ENCODE measurements around the gene PFDN4.

Gene PFDN4

GRCh38 chr20:54184904-54185626 lies 22.8 kb upstream of the PFDN4 start:
- no peak for TF ChIP-seq CTCF (IDR thresholded peaks at IDR 0.05; ENCODE audit: extremely low read depth, missing control alignments)
- DNase-seq (ENCODE audit: low spot score) = no peak

- DNase-seq (ENCODE audit: low spot score) = no peak
- no peak for TF ChIP-seq CTCF (IDR thresholded peaks at IDR 0.05; ENCODE audit: extremely low read depth, missing control alignments)
Measured at GRCh38 chr20:54188132-54188849, 19.6 kb upstream of the PFDN4 start.

- no peak for DNase-seq (ENCODE audit: low spot score)
- TF ChIP-seq CTCF (IDR thresholded peaks at IDR 0.05; ENCODE audit: extremely low read depth, missing control alignments) = no peak
Measured at GRCh38 chr20:54189630-54190029, 18.3 kb upstream of the PFDN4 start.

- no peak for DNase-seq (ENCODE audit: low spot score)
- TF ChIP-seq CTCF (IDR thresholded peaks at IDR 0.05; ENCODE audit: extremely low read depth, missing control alignments) = no peak
Measured at GRCh38 chr20:54190217-54190616, 17.7 kb upstream of the PFDN4 start.

GRCh38 chr20:54193817-54194216 lies 14.1 kb upstream of the PFDN4 start:
- DNase-seq (ENCODE audit: low spot score) = no peak
- TF ChIP-seq CTCF (IDR thresholded peaks at IDR 0.05; ENCODE audit: extremely low read depth, missing control alignments) = no peak

- no peak for DNase-seq (ENCODE audit: low spot score)
- no peak for TF ChIP-seq CTCF (IDR thresholded peaks at IDR 0.05; ENCODE audit: extremely low read depth, missing control alignments)
Measured at GRCh38 chr20:54194724-54195438, 13.0 kb upstream of the PFDN4 start.
